Urinary bladder (tissue), 4 donors: Measurements from ENCODE around the gene P2RX3. TPM values are rescaled to one million over a fixed set of nuclear protein-coding genes. Genes with fewer than 3 reads are reported as not detected.

Experiments used
- DNase-seq: peaks from one replicate; pipeline ENCODE4 v3.0.0-alpha.2; 2015; ENCODE audit errors: extremely low spot score
- H3K27ac ChIP-seq: one replicate; pipeline ENCODE4 v1.5.1; 2013; ENCODE audit warnings: low read depth, mild to moderate bottlenecking, moderate library complexity
- H3K36me3 ChIP-seq: one replicate; pipeline ENCODE4 v1.6.1; 2013; ENCODE audit warnings: mild to moderate bottlenecking, moderate library complexity; ENCODE audit not compliant: insufficient read depth
- H3K4me1 ChIP-seq: one replicate; pipeline ENCODE4 v1.6.1; 2013; ENCODE audit warnings: mild to moderate bottlenecking, moderate library complexity; ENCODE audit not compliant: insufficient read depth
- H3K4me3 ChIP-seq: one replicate; pipeline ENCODE4 v1.5.1; 2013; ENCODE audit warnings: low read depth, low read length
- WGBS: extraction: QIAGEN DNeasy Blood & Tissue Kit; methylation state at CpG from one replicate; pipeline ENCODE4 v1.1.7; 2013; 5-methylcytosine and 5-hydroxymethylcytosine counted together
- polyA plus RNA-seq: library from polyadenylated mRNA; stranded (reverse); fragments of 200-250 nt; gene quantifications from one replicate; pipeline ENCODE4 v1.2.3, GENCODE V29; 2013
- total RNA-seq: library from RNA; depleted of rRNA; stranded (reverse); fragments of >200 nt; gene quantifications from one replicate; pipeline ENCODE4 v1.2.3, GENCODE V29; 2014
- donor health status: healthy with polysubstance abuse.
- donor health status: healthy.

Gene P2RX3
- total and polyA plus RNA-seq, 2 donors: 0.34 to 1.5 TPM

GRCh38 chr11:57405271-57405860 is 67.2 kb downstream of the P2RX3 start:
- 82% methylated on average over 4 of the region's 4 CpGs for WGBS
- no peak overlapping the region for H3K27ac ChIP-seq
- H3K4me1 ChIP-seq: no peaks in the 10 kb centered on the region
- H3K4me3 ChIP-seq: no peak overlapping the region
- no peak for DNase-seq
- H3K36me3 ChIP-seq: peaks cover 2% of the 10 kb centered on the region

DNA sequence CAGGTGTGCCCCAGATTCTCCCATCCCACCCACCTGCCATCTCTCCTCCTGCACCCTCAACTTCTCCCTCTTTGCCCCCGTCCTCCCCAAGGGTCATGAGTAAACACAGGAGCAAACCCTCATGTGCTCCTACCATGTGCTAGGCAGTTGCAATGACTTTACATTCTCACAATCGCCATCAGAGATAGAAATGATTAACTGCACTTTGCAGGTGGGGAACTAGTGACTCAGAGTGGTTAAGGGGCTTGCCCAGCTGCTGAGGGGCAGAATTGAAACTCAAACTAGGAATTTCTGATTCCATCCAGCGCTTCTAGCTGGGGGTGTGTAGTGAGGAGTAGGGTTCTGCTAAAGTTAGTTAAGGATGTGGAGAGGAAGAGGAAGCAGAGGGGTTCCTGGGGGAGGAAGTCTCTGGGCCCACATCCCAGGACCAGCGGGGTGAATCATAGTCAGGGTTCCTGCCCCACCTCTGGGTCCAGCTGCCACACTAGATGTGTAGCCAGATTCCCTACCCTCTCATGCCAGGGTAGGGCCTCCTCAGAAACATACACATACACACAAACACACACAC is 68.3 kb downstream of the P2RX3 start:
- Histone ChIP-seq H3K36me3 (peaks cover 2% of the 10 kb centered on the region), H3K4me1 (no peaks in the 10 kb centered on the region), H3K27ac (no peak overlapping the region), H3K4me3 (no peak overlapping the region)
- DNase-seq: no peak
- WGBS: 66% methylated on average over 4 of the region's 4 CpGs

DNA sequence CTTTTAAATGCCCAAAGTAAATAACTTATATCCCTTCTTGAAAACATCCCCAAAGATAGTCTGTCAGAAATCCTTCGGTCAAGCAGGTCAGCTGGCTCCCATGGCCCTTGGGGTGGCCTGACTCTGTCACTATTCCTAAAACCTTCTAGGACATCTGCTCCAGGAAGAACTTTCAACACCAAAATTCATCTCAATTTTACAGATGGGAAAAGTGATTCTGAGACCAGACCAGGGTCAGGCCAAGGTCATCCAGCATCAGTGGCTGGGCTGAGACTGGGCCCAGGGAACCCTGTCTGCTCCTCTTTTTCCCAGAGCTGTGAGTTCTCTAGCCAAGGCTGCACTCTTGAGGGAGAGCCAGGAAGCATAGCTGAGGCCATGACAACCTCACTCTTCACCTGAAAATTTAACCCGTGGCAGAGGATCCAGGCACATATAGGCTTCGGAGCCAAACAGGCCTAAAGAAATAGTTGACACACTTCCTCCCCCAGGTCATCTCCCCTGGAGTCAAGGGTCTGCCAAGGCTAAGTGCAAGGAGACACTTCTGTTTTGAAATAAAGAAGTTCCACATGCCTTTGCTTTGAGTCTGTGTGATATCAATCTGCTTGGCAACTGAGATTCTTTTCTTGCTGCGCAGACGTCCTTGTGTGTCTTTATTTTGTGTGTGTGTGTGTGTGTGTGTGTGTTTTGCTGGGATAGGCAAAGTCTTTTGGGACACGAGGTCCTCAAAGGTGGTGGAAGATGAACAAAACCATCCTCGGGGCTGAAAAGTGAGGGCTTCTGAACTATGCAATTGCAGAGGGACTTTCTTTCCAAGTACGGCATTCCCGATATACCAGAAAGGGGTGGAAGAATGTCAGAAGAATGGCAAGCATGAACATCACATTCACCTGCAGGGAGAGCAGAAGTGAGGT is 69.1 kb downstream of the P2RX3 start:
- Histone ChIP-seq H3K36me3 (peaks cover 2% of the 10 kb centered on the region), H3K27ac (no peak overlapping the region), H3K4me1 (no peaks in the 10 kb centered on the region), H3K4me3 (no peak overlapping the region)
- DNase-seq: no peak
- 82% methylated on average over 9 of the region's 9 CpGs for WGBS

DNA sequence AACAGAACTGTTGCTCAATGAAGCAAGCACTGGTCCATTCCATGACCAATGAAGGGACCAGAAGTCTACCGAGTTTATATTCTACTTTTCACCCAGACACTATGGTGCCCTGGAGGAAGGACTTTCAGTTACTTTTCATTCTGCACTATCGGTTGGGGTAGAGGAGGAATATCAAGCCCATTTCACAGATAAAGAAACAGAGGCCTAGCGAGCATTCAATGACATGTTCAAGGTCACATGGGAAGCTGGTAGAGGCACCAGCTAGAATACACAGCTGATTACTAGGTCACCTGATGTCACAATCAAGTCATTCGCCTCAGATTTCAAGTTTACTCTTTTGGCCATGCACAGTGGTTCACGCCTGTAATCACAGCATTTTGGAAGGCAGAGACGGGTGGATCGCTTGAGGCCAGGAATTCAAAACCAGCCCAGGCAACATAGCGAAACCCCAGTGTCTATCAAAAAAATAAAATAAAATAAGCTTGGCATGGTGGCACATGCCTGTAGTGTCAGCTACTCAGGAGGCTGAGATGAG is 69.9 kb downstream of the P2RX3 start:
- Histone ChIP-seq H3K27ac (no peak overlapping the region), H3K4me1 (no peaks in the 10 kb centered on the region), H3K4me3 (no peak overlapping the region), H3K36me3 (peaks cover 2% of the 10 kb centered on the region)
- no peak for DNase-seq
- WGBS: 93% methylated on average over 8 of the region's 8 CpGs

DNA sequence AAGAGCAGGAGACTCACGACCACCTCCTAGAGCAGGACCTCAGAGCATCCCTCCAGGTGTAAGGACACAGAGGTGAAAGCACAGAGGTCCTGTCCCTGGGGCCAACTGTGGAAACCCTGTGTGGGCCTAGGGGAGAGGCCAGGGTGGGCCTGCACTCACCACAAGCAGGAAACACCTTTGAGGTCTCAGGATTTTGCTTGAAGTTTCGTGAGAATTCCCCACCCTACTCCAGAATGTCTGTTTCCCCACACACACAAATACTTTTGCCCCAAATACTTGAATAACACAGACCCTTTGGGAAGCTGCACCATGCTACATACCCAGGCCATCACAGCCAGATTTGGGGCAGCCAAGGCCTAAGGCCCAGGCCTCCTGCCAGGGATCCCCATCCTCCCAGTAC is 70.6 kb downstream of the P2RX3 start:
- H3K4me1 ChIP-seq: no peaks in the 10 kb centered on the region
- no peak overlapping the region for H3K4me3 ChIP-seq
- H3K27ac ChIP-seq: no peak overlapping the region
- H3K36me3 ChIP-seq: peaks cover 2% of the 10 kb centered on the region
- no peak for DNase-seq
- 81% methylated on average over 2 of the region's 2 CpGs for WGBS

- Histone ChIP-seq H3K4me1 (no peaks in the 10 kb centered on the region), H3K36me3 (peaks cover 2% of the 10 kb centered on the region), H3K27ac (no peak overlapping the region), H3K4me3 (no peak overlapping the region)
- 96% methylated on average over 18 of the region's 18 CpGs for WGBS
- DNase-seq: no peak
These were observed 71.4 kb downstream of the P2RX3 start for GRCh38 chr11:57409321-57410100.

GRCh38 chr11:57410287-57410686 is 72.1 kb downstream of the P2RX3 start:
- Histone ChIP-seq H3K27ac (no peak overlapping the region), H3K4me1 (no peaks in the 10 kb centered on the region), H3K4me3 (no peak overlapping the region), H3K36me3 (peaks cover 2% of the 10 kb centered on the region)
- DNase-seq: no peak

DNA sequence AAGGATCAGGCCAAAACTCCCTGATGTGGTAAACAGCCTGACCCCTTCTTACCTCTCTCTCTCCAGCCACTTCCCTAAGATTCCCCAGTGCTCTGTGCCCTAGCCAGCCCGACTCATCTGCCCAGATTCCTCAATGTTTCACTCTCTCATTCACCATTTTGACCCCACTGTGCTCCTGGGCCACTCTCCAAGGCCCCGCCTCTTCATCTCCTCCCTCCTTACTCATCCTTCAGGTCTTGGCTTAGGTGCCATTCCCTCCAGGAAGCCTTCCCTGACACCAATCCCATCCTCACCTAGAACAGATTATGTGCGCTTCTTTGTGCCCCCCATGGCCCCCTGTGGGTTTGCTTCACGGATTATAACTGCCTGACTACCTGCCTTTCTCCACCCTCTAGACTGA is 75.5 kb downstream of the P2RX3 start:
- Histone ChIP-seq H3K4me1 (no peaks in the 10 kb centered on the region), H3K36me3 (peaks cover 4% of the 10 kb centered on the region), H3K4me3 (no peak overlapping the region), H3K27ac (no peak overlapping the region)
- WGBS: 93% methylated on average over 4 of the region's 4 CpGs
- no peak for DNase-seq

GRCh38 chr11:57414612-57415212 is 76.6 kb downstream of the P2RX3 start:
- no peak for DNase-seq
- Histone ChIP-seq H3K4me3 (no peak overlapping the region), H3K36me3 (peaks cover 2% of the 10 kb centered on the region), H3K4me1 (no peaks in the 10 kb centered on the region), H3K27ac (no peak overlapping the region)
- WGBS: 95% methylated on average over 11 of the region's 11 CpGs

DNA sequence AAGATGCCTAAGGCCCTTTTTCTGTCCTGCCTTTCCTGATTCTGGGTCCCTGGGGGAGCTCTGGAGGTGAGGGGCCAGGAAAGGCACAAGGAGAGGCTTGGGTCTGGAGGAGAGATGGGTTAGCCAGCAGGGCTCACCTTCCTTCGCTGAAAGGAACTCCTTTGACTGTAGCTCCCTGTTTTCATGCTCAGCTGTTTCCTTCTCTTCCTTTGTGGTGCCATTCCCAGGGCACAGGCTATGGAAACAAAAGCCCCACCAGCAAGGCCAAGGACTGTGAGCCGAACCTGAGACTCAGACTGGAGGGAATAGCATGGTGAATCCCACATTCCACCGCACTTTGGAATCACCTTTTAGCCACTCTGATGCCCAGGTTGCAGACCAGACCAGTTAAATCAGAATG is 78.3 kb downstream of the P2RX3 start:
- WGBS: 89% methylated on average over 3 of the region's 3 CpGs
- Histone ChIP-seq H3K4me1 (no peaks in the 10 kb centered on the region), H3K4me3 (no peak overlapping the region), H3K27ac (no peak overlapping the region), H3K36me3 (peaks cover 2% of the 10 kb centered on the region)
- DNase-seq: no peak

- Histone ChIP-seq H3K36me3 (peaks cover 2% of the 10 kb centered on the region), H3K27ac (no peak overlapping the region), H3K4me1 (no peaks in the 10 kb centered on the region), H3K4me3 (no peak overlapping the region)
- 48% methylated on average over 4 of the region's 4 CpGs for WGBS
- DNase-seq: no peak
These were observed 78.9 kb downstream of the P2RX3 start for GRCh38 chr11:57417056-57417455.

GRCh38 chr11:57418131-57418530 is 80.0 kb downstream of the P2RX3 start:
- no peak overlapping the region for H3K27ac ChIP-seq
- H3K36me3 ChIP-seq: peaks cover 2% of the 10 kb centered on the region
- DNase-seq: no peak
- no peak overlapping the region for H3K4me3 ChIP-seq
- H3K4me1 ChIP-seq: no peaks in the 10 kb centered on the region

DNA sequence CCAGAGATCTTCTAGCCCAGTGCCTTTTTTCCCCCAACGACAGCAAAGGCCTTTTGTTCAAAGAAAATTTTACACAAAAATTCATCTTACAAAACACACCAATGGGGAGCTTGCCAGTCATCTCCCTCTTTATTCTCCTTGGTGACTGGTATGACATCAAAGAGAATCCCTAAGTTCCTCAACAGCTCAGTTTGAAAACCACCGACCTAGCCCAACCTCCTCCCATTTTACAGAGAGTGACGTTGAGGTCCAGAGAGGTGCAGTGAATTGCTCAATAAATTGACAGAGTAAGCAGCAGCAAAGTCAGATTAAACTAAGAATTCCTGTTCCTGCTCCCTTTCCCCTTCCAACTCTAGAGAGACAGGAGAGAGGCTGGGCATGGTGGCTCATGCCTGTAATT is 81.0 kb downstream of the P2RX3 start:
- WGBS: 88% methylated on average over 3 of the region's 3 CpGs
- no peaks in the 10 kb centered on the region for H3K4me1 ChIP-seq
- H3K36me3 ChIP-seq: peaks cover 2% of the 10 kb centered on the region
- DNase-seq: no peak
- H3K4me3 ChIP-seq: no peak overlapping the region
- no peak overlapping the region for H3K27ac ChIP-seq
